Measurements from ENCODE around the gene ATP2B2. TPM values are rescaled to one million over a fixed set of nuclear protein-coding genes. Genes with fewer than 3 reads are reported as not detected.

ATP2B2 gene
- total RNA-seq, 1 donor = 0.27 TPM

DNA sequence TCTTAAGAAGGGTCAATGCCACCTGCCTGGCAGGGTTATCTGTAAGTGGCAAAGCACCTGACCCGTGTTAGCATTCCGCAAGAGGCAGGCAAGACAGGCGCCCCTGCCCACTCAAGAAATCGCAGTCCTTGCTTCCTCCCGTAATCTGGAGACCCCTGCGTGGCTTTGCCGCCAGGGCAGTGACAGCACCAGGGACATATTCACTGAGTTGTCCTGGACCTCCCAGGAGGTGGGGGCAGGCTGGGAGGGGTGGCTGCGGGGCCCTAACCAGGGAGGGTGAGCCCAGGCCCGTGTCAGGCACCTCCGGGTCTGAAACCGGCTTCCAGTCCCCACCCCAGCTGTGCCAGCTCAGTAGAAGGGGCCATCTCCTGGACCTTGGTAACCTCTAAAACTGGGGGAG lies 168.6 kb downstream of the ATP2B2 start:
- DNase-seq (ENCODE audit: low read depth in 2 of 3, low spot score in 2 of 3) = no peak

- no peak for DNase-seq (ENCODE audit: low read depth in 2 of 3, low spot score in 2 of 3)
Observed at GRCh38 chr3:10335871-10336622, 169.3 kb downstream of the ATP2B2 start.

DNA sequence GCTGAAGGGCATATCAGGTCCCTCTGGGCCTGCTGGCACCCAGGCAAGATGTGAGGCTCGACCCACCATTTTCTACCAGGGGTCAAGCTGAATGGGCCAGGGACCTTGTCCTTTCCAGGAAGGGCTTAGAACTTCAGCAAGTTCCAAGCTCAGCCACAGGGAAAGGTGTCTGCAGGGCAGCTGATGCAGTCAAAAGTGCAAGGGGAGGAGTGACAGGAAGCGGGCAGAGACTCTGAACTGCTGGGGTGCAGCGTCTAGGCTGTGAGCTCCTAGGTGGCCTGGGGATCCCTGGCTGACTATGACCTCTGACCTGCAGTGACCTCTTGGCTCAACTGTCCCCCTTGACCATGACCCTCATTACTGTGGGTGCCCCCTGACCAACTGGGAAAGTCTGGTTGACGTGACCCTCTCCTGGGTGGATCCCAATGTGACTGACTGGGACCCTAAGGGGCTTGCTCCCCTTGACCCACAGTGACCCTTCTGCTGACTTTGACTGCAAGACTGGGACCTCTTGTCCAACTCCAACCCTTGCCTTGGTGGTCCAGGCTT lies 170.1 kb downstream of the ATP2B2 start:
- DNase-seq (ENCODE audit: low read depth in 2 of 3, low spot score in 2 of 3) = no peak

DNA sequence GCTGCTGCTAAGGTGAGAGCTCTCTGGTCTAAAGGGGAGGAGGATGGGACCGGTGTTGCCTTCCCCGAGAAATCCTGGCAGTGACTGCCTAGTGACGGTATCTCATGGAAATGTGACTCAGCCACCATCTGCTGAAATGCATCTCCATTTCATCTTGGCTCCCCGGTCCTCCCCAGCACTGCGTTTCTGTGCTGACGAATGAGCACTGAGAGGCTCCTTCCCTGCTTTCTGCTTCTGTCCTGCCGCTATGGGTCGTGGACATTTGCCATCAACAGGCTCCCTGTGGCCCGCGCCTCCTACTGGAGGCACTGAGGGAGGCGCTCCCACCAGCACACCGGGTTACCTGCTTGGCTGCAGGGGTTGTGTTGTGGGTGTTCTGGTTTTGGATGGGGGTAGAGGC lies 170.9 kb downstream of the ATP2B2 start:
- no peak for DNase-seq (ENCODE audit: low read depth in 2 of 3, low spot score in 2 of 3)

- DNase-seq (ENCODE audit: low read depth in 2 of 3, low spot score in 2 of 3) = no peak
Observed at GRCh38 chr3:10334042-10334441, 171.3 kb downstream of the ATP2B2 start.

- DNase-seq (ENCODE audit: low read depth in 2 of 3, low spot score in 2 of 3) = peak in 1 of 3 donors; percentile 50
Observed at GRCh38 chr3:10333349-10333650, 172.1 kb downstream of the ATP2B2 start.

DNA sequence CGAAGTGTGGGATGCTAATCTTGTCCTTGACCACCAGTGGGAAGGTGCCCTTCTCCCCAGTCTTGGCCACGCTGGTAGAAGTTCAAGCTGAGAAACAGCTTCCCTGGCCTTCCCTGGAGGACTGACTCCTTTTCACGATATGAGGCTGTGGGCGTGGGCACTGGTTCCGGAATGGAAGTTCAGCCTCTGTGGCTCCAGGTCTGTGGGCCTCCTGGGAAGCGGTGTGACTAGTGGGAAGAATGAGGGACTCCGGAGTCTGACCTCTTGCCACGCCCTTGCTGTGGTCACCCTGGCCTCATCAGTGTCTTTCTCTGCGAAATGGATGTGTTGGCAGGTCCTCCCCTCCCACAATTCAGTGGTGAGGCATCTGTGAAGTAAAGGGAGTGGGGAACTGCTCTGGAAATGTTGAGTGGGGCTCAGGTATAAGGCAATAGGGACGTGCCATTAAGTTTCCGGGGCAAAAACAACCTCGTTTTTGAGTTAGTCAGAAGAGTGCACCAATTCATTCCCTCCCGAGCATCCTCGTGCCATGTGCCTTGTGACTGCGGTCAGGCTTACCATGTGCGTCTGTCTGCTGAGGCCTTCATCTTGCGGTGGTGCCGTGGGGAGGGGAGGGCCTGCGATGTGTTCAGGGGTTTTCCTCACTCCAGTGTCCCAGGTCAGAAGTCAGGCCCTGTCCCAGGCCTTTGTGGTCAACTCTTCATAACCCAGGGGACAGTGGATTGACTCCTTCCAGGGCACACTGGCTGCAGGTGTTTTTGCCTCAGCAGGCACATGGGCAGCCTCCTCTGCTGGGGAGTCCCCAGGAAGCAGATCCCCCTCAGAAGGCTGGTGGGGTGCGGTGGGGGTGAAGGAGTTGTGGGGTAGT lies 172.7 kb downstream of the ATP2B2 start:
- no peak for DNase-seq (ENCODE audit: low read depth in 2 of 3, low spot score in 2 of 3)

GRCh38 chr3:10331320-10331719 lies 174.1 kb downstream of the ATP2B2 start:
- no peak for DNase-seq (ENCODE audit: low read depth in 2 of 3, low spot score in 2 of 3)

- DNase-seq (ENCODE audit: low read depth in 2 of 3, low spot score in 2 of 3) = no peak
Observed at GRCh38 chr3:10330319-10330718, 175.1 kb downstream of the ATP2B2 start.

- DNase-seq (ENCODE audit: low read depth in 2 of 3, low spot score in 2 of 3) = no peak
Observed at GRCh38 chr3:10329495-10330015, 175.8 kb downstream of the ATP2B2 start.

DNA sequence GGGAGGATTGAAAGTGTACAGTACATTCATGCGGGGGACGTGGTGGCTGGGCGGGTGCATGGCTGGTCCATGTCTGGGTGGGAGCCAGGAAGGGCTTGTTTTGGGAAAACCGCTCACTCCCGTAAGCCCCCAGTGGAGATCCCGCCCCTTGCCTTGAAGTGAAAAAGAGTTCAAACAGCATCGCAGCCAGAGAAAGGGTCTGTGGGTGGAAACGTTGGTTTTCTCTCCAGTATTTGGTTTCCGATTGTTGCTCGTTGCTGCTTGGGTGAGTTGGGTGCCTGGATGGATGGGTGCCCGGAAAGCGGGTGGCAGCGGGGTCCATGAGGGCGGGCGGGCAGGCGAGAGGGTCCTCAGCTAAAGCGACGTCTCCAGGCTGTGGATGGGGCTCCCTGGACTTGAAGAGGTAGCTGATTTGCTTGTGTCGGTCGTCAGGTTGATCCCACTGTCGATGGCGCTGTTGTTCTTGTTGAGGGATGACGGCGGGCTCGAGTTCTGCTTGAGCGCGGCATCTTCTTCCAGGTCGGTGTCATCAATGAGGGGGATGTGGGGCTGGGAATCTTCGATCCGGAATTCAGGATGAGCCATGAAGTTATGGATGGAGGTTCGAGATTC lies 176.8 kb downstream of the ATP2B2 start:
- DNase-seq (ENCODE audit: low read depth in 2 of 3, low spot score in 2 of 3) = no peak

DNA sequence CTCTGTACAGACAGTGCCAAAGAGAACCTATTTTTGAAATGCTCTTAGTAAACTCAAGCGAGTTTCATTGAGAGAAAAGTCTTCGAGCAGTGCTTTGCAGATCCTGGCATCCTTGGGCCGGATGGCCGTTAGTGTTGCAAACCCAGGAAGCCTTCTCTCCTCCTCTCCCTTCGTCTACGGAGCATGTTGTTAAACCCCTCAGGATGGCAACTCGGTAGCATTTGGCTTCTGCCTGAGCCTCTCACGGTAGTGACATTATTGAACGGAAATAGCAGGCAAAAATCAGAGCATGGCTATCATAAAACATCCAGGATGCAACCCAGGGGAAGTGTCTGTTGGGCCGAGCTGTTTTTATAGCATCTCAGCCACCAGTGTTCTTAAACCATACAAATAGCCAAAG lies 177.8 kb downstream of the ATP2B2 start:
- DNase-seq (ENCODE audit: low read depth in 2 of 3, low spot score in 2 of 3) = no peak

DNA sequence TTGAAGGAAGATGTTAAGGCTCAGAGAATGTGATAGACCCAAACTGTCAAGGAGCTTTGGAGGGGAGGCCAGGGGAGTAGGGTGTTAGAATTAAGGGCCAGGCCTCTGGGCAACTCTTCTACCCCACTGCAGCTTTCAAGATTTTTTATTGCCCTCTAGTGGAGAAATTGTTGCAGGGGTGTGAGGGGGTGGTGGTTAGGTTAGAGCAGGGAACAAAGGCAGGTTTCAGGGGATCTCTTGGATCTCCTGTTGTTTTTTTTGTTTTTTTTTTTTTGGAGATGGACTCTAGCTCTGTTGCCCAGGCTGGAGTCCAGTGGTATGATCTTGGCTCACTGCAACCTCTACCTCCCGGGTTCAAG lies 183.1 kb downstream of the ATP2B2 start:
- peak in 1 of 3 donors; percentile 61 for DNase-seq (ENCODE audit: low read depth in 2 of 3, low spot score in 2 of 3)

GRCh38 chr3:10321630-10322351 lies 183.6 kb downstream of the ATP2B2 start:
- no peak for DNase-seq (ENCODE audit: low read depth in 2 of 3, low spot score in 2 of 3)

GRCh38 chr3:10320320-10320677 lies 185.1 kb downstream of the ATP2B2 start:
- no peak for DNase-seq (ENCODE audit: low read depth in 2 of 3, low spot score in 2 of 3)

DNA sequence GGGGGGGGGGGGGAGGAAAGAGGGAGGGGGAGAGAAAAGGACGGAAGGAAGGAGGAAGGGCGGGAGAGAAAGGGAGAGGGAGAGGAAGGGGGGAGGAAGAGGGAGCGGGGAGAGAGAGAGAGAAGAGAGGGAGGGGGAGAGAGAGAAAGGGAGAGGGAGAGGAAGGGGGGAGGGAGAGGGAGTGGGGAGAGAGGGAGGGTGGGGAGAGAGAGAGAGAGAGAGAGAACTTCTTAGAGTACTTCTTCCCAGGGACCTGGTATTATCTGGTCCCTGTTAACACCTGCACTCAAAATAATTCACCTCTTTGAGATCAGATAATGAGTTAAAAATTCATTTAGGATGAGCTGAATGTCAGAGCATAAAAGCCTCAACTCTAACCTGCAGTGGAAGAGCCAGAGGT lies 185.6 kb downstream of the ATP2B2 start:
- DNase-seq (ENCODE audit: low read depth in 2 of 3, low spot score in 2 of 3) = no peak

DNA sequence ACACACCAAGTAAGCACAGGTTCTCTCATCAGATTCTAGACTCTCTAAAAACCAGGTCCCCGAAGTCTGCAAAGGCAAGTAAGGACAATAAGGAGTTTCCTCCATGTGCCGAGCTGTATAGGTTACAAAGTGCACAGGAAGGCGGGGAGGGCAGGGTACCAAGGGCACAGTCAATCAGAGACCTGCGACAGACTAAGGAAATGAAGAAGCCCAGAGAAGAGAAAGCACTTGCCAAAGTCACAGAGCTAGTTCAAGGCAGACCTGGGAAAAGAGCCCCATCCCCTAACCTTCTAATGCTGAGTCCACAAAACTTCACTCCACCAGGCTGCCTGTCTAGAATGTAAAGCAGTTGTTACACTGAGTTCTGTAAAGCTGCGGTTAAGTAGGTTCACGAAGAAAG lies 186.1 kb downstream of the ATP2B2 start:
- no peak for DNase-seq (ENCODE audit: low read depth in 2 of 3, low spot score in 2 of 3)

GRCh38 chr3:10317961-10318350 lies 187.4 kb downstream of the ATP2B2 start:
- no peak for DNase-seq (ENCODE audit: low read depth in 2 of 3, low spot score in 2 of 3)

DNA sequence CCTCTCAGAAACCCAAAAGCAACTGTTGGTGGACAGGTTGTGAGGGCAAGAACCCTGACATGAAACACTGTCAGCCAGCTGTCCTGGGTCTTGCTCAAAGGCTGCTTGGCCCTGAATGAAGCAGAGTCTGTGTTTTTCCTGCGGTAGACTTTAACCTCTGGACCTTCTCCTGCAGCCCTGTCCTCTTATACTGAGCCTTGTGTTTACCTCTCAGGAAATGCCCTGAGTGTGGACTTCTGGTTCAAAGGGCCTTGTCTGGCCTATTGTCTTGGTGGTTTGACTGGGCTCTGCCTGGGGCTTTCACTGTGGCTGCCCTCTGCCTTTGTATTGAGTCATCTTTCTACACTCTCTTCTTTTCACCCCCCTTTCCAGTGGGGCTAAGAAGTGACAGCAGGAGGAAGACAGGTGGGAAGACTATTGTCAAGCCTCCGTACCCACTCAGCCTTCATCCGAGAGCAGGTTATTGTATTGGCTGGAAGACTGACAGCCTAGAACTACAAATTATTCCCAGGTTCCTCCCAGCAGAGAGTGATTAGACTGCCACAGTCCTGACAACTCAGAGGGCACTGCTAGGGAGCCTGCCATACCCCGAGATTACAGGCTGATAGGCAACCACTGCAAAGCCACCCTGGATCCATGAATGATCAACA lies 187.9 kb downstream of the ATP2B2 start:
- DNase-seq (ENCODE audit: low read depth in 2 of 3, low spot score in 2 of 3) = no peak

DNA sequence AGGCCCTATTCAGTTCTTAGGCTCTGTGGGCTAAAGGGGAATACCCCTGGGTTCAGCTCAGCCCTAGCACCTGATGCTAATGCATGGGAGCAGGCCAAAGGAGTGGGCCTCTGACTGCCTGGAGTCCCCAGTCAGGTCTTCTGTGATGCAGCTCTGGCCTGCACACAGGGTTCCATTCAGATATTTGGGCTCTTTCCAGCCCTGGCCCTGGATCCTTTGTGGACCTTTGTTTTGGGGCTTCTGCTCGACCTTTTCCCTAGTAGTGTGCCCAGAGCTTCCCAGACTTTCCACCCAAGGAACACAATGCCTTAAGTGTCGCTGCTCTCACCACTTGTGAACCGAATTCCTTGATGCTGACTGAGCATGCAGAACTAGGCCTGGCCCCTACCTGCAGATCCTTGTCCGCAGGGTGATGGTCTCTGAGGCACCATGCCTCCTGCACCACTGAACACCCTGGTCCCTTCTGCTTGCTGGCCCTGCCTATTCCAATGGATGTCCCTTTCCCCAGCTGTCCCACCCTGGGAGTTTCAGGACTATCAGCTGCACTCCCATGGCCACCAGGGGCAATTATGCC lies 189.5 kb downstream of the ATP2B2 start:
- no peak for DNase-seq (ENCODE audit: low read depth in 2 of 3, low spot score in 2 of 3)

All from hematopoietic multipotent progenitor cell (in vitro differentiated cells).